K562 (cell line): Measurements from ENCODE around the gene LRP6. TPM values are rescaled to one million over a fixed set of nuclear protein-coding genes. Genes with fewer than 3 reads are reported as not detected.

Experiments used
- GABPB1 ChIP-seq: sonication (generic); formaldehyde crosslinking; IDR thresholded peaks from 2 replicates; pipeline ENCODE4 v1.8.0; 2022; ENCODE audit warnings: mild to moderate bottlenecking, missing genetic modification reagents
- HEY1 ChIP-seq: fragments of 250-450 bp; sonication (Bioruptor Pico); IDR thresholded peaks from 2 replicates; pipeline ENCODE4 v1.5.0; 2020; ENCODE audit warnings: mild to moderate bottlenecking, moderate library complexity, borderline replicate concordance
- LARP7 ChIP-seq: fragments of 450-650 bp; IDR thresholded peaks from 2 replicates; pipeline ENCODE4 v1.6.1; 2016
- NBN ChIP-seq: fragments of 450-650 bp; IDR thresholded peaks from 2 replicates; pipeline ENCODE4 v1.6.1; 2016; ENCODE audit warnings: low read depth, mild to moderate bottlenecking
- PML ChIP-seq: IDR thresholded peaks from 2 replicates; pipeline ENCODE4 v1.6.1; 2012; ENCODE audit warnings: low read length, inconsistent platforms
- PRPF4 ChIP-seq: fragments of 200-400 bp; formaldehyde crosslinking; IDR thresholded peaks from one replicate; pipeline ENCODE4 v1.6.1; 2017; ENCODE audit warnings: low read length, low read depth, mild to moderate bottlenecking; ENCODE audit not compliant: insufficient read depth, poor library complexity, severe bottlenecking
- RNF2 ChIP-seq: sonication (generic); IDR thresholded peaks from 2 replicates; pipeline ENCODE4 v1.6.1; 2016
- SIN3A ChIP-seq, 2 experiments: fragments of 150-350 bp in 1 of 2; IDR thresholded peaks; 2 replicates each; pipeline ENCODE4 v1.6.1; 2011 to 2016; ENCODE audit warnings: borderline replicate concordance in 2 of 2, low read depth in 2 of 2, low read length in 2 of 2, mild to moderate bottlenecking in 2 of 2, moderate library complexity in 2 of 2; ENCODE audit not compliant: control insufficient read depth in 1 of 2
- SIRT6 ChIP-seq: IDR thresholded peaks from one replicate; pipeline ENCODE4 v1.6.1; 2012; ENCODE audit warnings: low read depth, mild to moderate bottlenecking, control low read depth, inconsistent platforms, low read length, moderate library complexity
- TAF1 ChIP-seq: IDR thresholded peaks from 2 replicates; pipeline ENCODE4 v1.6.1; 2011; ENCODE audit warnings: mild to moderate bottlenecking, low read length, moderate library complexity; ENCODE audit not compliant: insufficient read depth, control insufficient read depth, severe bottlenecking; ENCODE audit errors: extremely low read depth
- TCF3 ChIP-seq: sonication (generic); formaldehyde crosslinking; IDR thresholded peaks from 2 replicates; pipeline ENCODE4 v1.4.0; 2020; ENCODE audit warnings: mild to moderate bottlenecking, missing genetic modification reagents
- ZFP30 ChIP-seq: fragments of 250-450 bp; sonication (Bioruptor Pico); IDR thresholded peaks from 2 replicates; pipeline ENCODE4 v1.8.0; 2022; ENCODE audit warnings: moderate library complexity, mild to moderate bottlenecking, inconsistent platforms, borderline replicate concordance
- ZFPM2 ChIP-seq: fragments of 250-450 bp; sonication (Bioruptor Pico); IDR thresholded peaks from 2 replicates; pipeline ENCODE4 v1.5.1; 2022; ENCODE audit warnings: mild to moderate bottlenecking
- ZNF263 ChIP-seq: sonication (generic); formaldehyde crosslinking; IDR thresholded peaks from 2 replicates; pipeline ENCODE4 v1.8.0; 2022; ENCODE audit warnings: mild to moderate bottlenecking, missing genetic modification reagents, borderline replicate concordance
- ZNF586 ChIP-seq: fragments of 450-650 bp; formaldehyde crosslinking; conservative IDR thresholded peaks from 2 replicates; pipeline ENCODE4 v1.4.0; 2020; ENCODE audit warnings: mild to moderate bottlenecking, moderate library complexity
- polyA plus RNA-seq, 8 experiments: library from polyadenylated mRNA; depleted of rRNA in 4 of 8; stranded (reverse) in 5 of 8; unstranded in 3 of 8; fragments of >200 nt; fragmentation: Nextera tagmentation in 2 of 8; fragmentation: Illumina TruSeq in 1 of 8; extraction: Ambion mirVana in 2 of 8; extraction: Trizol in 1 of 8; gene quantifications; 2 replicates each; pipeline versions ENCODE4 v1.2.1 to v1.2.3, GENCODE V29; 2011 to 2014; ENCODE audit warnings: inconsistent platforms in 1 of 8, missing spikeins in 1 of 8
- total RNA-seq, 7 experiments: library from RNA; depleted of rRNA in 6 of 7; stranded (reverse); fragments of >200 nt in 6 of 7; fragmentation: Illumina TruSeq in 2 of 7; extraction: Trizol in 2 of 7; gene quantifications; 2 replicates each; pipeline versions ENCODE4 v1.2.1 to v1.2.3, GENCODE V29; 2011 to 2021; ENCODE audit warnings: low replicate concordance in 1 of 7
- TF ChIP-seq, protein P1 (sequence below): fragments of 200-600 bp; sonication (generic); IDR thresholded peaks from one replicate; pipeline ENCODE4 v1.6.1; 2012; ENCODE audit warnings: mild to moderate bottlenecking, low read depth, low read length, inconsistent platforms

Gene LRP6
- total and polyA plus RNA-seq, 9 of the 15 experiments (the other 6 are each of a cell fraction or from before 2014, with no cell fraction given): 3.0 to 17.0 (median 10.8) TPM

DNA sequence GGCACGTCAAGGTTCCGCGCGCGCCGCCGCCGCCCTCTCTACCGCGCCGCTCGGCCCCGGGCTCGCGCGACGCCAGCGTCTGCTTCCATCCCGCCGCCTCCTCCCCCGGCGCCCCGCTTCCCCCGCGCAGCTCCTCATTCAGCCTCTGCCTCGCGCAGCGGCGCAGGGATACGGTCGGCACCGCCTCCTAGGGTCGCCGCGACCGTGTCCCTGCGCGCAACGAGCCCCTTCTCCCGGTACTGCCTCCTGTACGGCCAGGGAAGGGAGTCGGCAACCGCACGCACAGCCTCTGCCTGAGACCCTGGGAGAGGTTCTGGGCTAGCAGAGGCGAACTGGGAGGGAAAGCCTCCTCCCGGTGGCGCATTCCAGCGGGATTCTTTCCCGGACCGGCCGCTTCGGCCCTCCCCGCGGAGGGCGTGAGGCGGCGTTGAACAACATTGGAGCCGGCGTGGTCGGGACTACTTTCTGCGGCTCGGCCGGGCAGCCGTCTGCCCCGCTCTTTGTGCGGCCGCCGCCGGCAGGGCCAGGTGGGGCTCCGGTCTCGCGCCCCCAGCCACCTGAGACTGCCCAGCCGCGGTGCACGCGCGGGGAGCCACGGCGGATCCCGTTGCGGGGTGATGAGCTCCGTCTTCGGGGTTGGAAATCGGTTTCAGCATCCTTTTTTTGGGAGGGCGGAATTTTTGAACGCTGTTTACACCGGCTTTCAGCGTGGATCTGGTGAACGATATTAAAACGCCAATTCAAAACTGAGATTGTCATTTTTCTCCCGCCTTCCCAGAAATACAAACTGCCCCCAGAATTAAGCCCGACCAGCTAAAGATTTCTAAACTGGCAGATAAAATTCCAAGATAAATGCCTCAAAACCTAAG is at the start of gene LRP6 (continued):
- TF ChIP-seq, protein P1, sequence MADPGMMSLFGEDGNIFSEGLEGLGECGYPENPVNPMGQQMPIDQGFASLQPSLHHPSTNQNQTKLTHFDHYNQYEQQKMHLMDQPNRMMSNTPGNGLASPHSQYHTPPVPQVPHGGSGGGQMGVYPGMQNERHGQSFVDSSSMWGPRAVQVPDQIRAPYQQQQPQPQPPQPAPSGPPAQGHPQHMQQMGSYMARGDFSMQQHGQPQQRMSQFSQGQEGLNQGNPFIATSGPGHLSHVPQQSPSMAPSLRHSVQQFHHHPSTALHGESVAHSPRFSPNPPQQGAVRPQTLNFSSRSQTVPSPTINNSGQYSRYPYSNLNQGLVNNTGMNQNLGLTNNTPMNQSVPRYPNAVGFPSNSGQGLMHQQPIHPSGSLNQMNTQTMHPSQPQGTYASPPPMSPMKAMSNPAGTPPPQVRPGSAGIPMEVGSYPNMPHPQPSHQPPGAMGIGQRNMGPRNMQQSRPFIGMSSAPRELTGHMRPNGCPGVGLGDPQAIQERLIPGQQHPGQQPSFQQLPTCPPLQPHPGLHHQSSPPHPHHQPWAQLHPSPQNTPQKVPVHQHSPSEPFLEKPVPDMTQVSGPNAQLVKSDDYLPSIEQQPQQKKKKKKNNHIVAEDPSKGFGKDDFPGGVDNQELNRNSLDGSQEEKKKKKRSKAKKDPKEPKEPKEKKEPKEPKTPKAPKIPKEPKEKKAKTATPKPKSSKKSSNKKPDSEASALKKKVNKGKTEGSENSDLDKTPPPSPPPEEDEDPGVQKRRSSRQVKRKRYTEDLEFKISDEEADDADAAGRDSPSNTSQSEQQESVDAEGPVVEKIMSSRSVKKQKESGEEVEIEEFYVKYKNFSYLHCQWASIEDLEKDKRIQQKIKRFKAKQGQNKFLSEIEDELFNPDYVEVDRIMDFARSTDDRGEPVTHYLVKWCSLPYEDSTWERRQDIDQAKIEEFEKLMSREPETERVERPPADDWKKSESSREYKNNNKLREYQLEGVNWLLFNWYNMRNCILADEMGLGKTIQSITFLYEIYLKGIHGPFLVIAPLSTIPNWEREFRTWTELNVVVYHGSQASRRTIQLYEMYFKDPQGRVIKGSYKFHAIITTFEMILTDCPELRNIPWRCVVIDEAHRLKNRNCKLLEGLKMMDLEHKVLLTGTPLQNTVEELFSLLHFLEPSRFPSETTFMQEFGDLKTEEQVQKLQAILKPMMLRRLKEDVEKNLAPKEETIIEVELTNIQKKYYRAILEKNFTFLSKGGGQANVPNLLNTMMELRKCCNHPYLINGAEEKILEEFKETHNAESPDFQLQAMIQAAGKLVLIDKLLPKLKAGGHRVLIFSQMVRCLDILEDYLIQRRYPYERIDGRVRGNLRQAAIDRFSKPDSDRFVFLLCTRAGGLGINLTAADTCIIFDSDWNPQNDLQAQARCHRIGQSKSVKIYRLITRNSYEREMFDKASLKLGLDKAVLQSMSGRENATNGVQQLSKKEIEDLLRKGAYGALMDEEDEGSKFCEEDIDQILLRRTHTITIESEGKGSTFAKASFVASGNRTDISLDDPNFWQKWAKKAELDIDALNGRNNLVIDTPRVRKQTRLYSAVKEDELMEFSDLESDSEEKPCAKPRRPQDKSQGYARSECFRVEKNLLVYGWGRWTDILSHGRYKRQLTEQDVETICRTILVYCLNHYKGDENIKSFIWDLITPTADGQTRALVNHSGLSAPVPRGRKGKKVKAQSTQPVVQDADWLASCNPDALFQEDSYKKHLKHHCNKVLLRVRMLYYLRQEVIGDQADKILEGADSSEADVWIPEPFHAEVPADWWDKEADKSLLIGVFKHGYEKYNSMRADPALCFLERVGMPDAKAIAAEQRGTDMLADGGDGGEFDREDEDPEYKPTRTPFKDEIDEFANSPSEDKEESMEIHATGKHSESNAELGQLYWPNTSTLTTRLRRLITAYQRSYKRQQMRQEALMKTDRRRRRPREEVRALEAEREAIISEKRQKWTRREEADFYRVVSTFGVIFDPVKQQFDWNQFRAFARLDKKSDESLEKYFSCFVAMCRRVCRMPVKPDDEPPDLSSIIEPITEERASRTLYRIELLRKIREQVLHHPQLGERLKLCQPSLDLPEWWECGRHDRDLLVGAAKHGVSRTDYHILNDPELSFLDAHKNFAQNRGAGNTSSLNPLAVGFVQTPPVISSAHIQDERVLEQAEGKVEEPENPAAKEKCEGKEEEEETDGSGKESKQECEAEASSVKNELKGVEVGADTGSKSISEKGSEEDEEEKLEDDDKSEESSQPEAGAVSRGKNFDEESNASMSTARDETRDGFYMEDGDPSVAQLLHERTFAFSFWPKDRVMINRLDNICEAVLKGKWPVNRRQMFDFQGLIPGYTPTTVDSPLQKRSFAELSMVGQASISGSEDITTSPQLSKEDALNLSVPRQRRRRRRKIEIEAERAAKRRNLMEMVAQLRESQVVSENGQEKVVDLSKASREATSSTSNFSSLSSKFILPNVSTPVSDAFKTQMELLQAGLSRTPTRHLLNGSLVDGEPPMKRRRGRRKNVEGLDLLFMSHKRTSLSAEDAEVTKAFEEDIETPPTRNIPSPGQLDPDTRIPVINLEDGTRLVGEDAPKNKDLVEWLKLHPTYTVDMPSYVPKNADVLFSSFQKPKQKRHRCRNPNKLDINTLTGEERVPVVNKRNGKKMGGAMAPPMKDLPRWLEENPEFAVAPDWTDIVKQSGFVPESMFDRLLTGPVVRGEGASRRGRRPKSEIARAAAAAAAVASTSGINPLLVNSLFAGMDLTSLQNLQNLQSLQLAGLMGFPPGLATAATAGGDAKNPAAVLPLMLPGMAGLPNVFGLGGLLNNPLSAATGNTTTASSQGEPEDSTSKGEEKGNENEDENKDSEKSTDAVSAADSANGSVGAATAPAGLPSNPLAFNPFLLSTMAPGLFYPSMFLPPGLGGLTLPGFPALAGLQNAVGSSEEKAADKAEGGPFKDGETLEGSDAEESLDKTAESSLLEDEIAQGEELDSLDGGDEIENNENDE: no peak
- TF ChIP-seq TCF3 (CRISPR knock-in tag): no peak
- peak; percentile 100 for TF ChIP-seq TAF1
- peak; percentile 45; the same call in 1 of the 2 replicates for TF ChIP-seq LARP7
- TF ChIP-seq HEY1 (CRISPR knock-in tag): no peak
- no peak for TF ChIP-seq ZNF586 (CRISPR knock-in tag)
- no peak for TF ChIP-seq PML
- TF ChIP-seq ZFPM2 (CRISPR knock-in tag): no peak
- no peak for TF ChIP-seq SIRT6
- peak; percentile 63; the same call in 1 of the 2 replicates for TF ChIP-seq NBN
- TF ChIP-seq RNF2: 0 out of 2 replicates have a peak, but pooled peaks have one; percentile 21
- peak; percentile 37; the same call in 1 of the 2 replicates for TF ChIP-seq ZNF263 (CRISPR knock-in tag)
- TF ChIP-seq PRPF4: no peak
- no peak for TF ChIP-seq ZFP30 (CRISPR knock-in tag)
- peak in 1 of 2 experiments; percentile 56; a peak in 1 of 4 replicates for TF ChIP-seq SIN3A (IDR thresholded peaks at IDR 0.05; ENCODE audit: borderline replicate concordance in 2 of 2, control insufficient read depth in 1 of 2, low read depth in 2 of 2, low read length in 2 of 2)
- peak; percentile 69; the same call in 1 of the 2 replicates for TF ChIP-seq GABPB1 (CRISPR knock-in tag)
